Vein endothelial cell (primary cell): Measurements from ENCODE around the gene MGST2. TPM values are rescaled to one million over a fixed set of nuclear protein-coding genes. Genes with fewer than 3 reads are reported as not detected.

Experiments
- total RNA-seq: library from RNA; depleted of rRNA; stranded (reverse); fragments of >200 nt; gene quantifications from 2 replicates; pipeline ENCODE4 v1.2.3, GENCODE V29; 2012

MGST2 gene
- 83.3 and 106 TPM in 2 replicates for total RNA-seq

GRCh38 chr4:139665690-139666529, at the start of gene MGST2:
Gene MGST2 (plus strand): TSS chr4:139665819. CDS start chr4:139666020, 201 bp downstream.

Other genes starting within 250 kb of the MGST2 start
- gene RAB33B, start 211.7 kb upstream of the MGST2 start, total RNA-seq = 24.6 and 35.3 TPM in 2 replicates
- 68.3 and 78.1 TPM in 2 replicates for gene SETD7, start 109.6 kb upstream of the MGST2 start, total RNA-seq